Measurements from ENCODE around the gene ATP8B2.
A peak's percentile ranks its signal among the peaks of the same experiment; 100 is the strongest.
"Not testable (repeated sequence)": the region's sequence is repeated elsewhere in the genome, so short reads cannot be mapped to it uniquely, and the experiment has no call there.

The ATP8B2 gene, protein sequence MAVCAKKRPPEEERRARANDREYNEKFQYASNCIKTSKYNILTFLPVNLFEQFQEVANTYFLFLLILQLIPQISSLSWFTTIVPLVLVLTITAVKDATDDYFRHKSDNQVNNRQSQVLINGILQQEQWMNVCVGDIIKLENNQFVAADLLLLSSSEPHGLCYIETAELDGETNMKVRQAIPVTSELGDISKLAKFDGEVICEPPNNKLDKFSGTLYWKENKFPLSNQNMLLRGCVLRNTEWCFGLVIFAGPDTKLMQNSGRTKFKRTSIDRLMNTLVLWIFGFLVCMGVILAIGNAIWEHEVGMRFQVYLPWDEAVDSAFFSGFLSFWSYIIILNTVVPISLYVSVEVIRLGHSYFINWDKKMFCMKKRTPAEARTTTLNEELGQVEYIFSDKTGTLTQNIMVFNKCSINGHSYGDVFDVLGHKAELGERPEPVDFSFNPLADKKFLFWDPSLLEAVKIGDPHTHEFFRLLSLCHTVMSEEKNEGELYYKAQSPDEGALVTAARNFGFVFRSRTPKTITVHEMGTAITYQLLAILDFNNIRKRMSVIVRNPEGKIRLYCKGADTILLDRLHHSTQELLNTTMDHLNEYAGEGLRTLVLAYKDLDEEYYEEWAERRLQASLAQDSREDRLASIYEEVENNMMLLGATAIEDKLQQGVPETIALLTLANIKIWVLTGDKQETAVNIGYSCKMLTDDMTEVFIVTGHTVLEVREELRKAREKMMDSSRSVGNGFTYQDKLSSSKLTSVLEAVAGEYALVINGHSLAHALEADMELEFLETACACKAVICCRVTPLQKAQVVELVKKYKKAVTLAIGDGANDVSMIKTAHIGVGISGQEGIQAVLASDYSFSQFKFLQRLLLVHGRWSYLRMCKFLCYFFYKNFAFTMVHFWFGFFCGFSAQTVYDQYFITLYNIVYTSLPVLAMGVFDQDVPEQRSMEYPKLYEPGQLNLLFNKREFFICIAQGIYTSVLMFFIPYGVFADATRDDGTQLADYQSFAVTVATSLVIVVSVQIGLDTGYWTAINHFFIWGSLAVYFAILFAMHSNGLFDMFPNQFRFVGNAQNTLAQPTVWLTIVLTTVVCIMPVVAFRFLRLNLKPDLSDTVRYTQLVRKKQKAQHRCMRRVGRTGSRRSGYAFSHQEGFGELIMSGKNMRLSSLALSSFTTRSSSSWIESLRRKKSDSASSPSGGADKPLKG

DNA sequence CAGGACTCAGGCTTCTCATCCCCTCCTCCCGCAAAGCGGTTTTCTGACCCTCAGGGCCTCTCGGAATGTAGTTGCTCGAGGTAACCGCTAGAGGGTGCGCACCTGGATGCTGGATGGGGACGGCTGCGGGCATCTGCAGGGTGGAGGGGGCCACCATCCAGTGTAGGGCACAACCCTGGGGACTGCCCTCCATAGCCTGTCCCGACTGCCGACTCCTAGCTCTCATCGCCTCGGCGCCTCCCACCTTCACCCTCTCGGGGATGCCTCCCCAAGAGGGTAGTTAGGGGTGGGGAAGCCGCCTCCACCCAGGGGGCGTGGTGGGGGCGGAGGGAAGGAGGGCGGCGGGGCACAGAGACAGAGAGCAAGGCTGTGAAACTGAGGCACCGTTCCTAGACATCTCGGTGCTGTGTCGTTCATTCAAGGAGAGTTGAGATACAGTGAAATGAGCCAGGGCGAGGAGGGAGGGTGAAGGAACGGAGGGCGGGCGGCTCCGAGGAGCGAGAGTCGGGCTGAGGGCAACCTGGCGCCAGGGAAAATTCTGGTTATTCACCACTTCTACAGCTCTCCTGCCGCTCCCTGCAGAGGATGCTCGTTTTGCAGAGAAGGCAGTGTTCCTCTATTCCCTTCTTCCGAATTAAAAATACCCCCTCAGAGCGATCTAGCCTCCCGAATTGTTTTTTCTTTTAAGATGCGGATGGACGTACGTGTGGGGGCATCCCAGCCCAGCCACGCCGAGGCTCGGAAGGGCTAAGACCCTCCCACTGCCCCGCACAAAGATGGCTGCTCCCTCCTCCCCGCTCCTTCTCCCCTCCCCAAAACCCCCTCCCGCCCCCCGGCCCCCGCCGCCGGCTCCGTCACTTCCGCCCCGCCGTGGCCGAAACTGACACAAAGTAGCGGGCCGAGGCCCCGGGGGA lies at the start of gene ATP8B2:
ATP8B2 (plus strand) TSS at position 857 of the 914 bp plus-strand sequence. CDS start 2,617 bp downstream, outside the sequence.
- DNase-seq (ENCODE audit: low read depth): peak; percentile 74

DNA sequence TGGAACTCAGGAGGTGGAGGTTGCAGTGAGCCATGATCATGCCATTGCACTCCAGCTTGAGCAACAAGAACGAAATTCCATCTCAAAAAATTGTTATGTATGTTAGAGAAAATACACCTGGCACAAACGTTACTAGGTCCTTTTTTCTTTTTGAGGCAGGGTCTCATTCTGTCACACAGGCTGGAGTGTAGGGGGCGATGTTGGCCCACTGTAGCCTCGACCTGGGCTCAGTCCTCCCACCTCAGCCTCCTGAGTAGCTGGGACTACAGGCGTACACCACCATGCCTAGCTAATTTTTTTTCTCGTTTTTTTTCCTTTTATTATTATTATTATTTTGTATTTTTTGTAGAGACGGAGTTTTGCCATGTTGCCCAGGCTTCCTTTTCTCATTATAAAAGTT lies 48.5 kb upstream of the ATP8B2 start:
- DNase-seq (ENCODE audit: low read depth): no peak

DNA sequence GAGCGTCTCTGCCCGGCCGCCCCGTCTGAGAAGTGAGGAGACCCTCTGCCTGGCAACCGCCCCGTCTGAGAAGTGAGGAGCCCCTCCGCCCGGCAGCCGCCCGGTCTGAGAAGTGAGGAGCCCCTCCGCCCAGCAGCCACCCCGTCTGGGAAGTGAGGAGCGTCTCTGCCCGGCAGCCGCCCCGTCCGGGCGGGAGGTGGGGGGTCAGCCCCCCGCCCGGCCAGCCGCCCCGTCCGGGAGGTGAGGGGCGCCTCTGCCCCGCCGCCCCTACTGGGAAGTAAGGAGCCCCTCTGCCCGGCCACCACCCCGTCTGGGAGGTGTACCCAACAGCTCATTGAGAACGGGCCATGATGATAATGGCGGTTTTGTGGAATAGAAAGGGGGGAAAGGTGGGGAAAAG lies 37.7 kb upstream of the ATP8B2 start:
- DNase-seq (ENCODE audit: low read depth): not testable (repeated sequence)

DNA sequence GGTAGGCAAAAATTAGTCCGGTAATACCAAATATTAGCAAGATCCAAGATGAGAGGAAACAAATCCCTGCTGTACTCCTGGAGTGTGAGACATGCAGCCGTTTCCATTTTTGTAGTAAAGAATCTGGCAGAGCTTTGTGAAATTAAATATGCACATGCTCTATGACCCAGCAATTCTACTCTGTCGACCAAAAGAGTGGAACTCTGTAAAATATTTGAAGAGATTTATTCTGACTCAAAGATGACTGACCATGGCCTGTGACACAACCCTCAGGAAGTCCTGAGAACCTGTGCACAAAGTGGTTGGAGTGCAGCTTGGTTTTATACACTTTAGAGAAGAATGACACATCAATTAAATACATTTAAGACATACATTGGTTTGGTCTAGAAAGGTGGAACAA lies 36.7 kb upstream of the ATP8B2 start:
- DNase-seq (ENCODE audit: low read depth): no peak

DNA sequence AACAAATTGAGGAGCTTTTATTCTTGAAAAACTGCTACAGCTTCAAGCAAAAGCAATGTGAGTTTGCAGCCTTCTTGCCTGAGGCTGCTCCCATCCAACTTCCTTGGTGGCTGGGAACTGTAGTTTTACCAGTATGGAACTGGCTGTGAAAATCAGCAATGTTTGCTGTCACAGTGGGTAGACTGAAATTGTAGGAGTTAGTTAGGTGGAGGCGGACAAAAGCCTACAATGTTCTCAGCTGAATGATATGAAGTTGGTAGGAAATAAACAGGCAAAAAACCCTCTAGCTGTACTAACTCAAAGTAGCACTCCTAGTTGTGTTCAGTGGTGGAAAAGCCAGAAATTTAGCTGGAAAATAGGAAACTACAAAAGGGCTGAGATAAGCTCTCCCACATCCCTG lies 34.4 kb upstream of the ATP8B2 start:
- no peak for DNase-seq (ENCODE audit: low read depth)

DNA sequence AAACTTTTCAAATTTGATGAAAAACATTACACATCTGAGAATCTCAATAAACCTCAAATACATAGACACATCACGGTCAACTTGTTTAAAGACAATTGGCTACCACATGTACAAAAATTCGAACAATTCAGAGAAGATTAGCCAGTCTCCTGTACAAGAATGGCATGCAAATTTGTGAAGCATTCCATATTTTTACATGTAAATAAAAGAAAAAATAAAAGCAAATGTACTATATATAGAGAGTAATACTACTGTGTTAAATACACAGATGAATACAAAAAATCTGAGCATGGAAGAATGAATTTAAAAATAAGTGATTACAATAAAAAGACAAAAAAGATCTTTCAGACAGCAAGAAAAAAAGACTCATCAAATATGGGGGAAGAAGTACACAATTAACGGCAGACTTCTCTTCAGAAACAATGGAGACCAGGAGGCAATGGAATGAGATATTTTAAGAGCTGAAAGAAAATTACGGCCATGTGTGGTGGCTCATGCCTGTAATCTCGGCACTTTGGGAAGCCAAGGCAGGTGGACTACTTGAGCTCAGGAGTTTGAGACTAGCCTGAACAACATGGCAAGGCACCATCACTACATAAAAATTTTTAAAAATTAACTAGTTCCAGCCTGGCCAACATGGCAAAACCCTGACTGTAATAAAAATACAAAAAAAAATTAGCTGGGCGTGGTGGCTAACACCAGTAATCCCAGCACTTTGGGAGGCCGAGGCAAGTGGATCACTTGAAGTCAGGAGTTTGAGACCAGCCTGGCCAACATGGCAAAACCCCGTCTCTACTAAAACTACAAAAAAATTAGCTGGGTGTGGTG lies 29.7 kb upstream of the ATP8B2 start:
- no peak for DNase-seq (ENCODE audit: low read depth)

DNA sequence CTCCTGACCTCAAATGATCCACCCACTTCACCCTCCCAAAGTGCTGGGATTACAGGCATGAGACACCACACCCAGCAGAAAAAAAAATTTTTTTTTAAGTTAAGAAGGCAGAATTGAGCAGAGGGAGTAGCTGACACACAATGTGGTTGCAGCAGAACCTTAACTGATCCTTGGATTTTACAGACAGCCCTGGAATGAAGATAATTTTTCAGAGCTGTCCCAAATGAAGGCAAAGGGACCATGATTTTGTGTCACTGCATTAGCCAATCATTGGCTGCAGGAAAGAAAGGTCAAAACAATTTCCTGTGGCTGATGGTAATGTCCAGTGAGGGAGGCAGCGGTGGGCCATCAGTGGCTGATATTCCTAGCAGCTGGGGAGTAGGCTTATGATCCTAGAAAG lies 23.7 kb upstream of the ATP8B2 start:
- no peak for DNase-seq (ENCODE audit: low read depth)

DNA sequence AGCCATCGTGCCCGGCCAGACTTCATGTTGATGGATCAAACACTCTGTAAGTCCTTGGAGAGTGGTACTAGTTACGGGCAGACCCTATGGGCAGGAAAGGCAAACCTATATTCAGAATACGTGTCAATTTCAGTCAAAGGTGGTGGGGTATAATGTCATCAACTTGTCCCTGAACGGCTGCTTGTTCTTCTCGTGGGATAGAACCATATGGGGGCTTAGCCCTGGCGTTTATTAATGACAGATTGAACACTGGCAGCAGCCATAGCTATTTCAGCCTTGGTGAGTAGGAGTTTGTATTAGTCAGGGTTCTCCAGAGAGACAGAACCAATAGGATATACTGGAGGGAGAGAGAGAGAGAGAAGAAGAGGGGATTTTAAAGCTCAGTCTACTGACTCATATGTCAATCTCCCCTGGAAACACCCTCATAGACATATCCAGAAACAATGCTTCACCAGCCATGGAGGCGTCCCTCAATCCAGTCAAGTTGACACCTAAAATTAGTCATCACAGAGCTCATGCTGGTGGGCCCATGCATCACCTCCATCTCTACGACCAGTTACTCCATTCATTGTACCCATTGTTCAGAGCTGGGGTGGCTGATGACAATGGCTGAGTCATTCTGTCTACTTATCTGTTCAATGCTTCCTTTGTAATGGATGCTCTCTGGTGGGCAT lies 20.5 kb upstream of the ATP8B2 start:
- DNase-seq (ENCODE audit: low read depth): no peak

DNA sequence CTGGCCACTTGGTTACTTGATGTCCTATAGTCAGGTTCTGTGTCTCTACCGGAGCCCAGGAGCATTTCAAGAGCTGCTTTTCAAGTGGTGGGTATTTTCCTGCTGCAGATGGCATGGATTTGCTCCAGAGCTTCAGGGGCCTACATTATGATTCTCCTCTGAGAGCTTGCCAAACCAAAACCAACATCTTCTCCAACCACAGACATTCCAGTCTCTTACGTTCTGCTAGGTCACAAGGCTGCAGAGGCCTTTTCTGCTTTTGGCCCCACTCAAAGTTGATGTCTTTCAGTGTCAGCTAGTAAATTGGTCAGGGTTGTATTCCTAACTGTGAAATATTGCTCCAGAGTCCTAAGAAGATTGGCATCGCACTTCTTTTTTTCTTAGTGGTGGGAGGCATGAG lies 19.2 kb upstream of the ATP8B2 start:
- no peak for DNase-seq (ENCODE audit: low read depth)

DNA sequence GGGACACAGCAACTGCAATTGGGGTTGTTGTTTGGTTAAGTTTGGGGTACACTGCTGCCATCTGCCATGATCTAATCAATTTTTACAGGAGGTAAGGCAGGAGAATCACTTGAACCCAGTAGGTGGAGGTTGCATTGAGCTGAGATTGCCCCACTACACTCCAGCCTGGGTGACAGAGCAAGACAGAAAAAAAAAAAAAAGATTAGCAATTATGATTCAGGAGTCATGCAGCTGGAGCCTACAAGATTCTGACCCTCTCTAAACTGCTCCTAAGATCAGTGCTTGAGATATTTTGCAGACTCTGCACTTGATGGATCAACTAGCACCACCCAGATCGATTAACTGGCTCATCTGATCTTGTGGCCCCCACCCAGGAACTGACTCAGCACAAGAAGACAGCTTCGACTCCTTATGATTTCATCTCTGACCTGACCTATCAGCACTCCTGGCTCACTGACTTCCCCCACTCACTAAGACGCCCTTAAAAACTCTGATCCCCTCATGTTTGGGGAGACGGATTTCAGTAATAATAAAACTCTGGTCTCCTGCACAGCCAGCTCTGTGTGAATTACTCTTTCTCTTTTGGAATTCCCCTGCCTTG lies 17.6 kb upstream of the ATP8B2 start:
- DNase-seq (ENCODE audit: low read depth): not testable (repeated sequence)

DNA sequence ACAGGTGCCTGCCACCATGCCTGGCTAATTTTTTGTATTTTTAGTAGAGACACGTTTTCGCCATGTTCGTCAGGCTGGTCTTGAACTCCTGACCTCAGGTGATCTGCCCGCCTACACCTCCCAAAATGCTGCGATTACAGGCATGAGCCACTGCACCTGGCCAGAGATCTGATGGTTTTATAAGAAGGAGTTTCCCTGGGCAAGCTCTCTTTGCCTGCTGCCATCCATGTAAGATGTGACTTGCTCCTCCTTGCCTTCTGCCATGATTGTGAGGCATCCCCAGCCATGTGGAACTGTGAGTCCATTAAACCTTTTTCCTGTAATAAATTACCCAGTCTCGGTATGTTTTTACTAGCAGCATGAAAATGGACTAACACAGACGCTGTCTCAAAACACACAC lies 16.2 kb upstream of the ATP8B2 start:
- DNase-seq (ENCODE audit: low read depth): not testable (repeated sequence)

DNA sequence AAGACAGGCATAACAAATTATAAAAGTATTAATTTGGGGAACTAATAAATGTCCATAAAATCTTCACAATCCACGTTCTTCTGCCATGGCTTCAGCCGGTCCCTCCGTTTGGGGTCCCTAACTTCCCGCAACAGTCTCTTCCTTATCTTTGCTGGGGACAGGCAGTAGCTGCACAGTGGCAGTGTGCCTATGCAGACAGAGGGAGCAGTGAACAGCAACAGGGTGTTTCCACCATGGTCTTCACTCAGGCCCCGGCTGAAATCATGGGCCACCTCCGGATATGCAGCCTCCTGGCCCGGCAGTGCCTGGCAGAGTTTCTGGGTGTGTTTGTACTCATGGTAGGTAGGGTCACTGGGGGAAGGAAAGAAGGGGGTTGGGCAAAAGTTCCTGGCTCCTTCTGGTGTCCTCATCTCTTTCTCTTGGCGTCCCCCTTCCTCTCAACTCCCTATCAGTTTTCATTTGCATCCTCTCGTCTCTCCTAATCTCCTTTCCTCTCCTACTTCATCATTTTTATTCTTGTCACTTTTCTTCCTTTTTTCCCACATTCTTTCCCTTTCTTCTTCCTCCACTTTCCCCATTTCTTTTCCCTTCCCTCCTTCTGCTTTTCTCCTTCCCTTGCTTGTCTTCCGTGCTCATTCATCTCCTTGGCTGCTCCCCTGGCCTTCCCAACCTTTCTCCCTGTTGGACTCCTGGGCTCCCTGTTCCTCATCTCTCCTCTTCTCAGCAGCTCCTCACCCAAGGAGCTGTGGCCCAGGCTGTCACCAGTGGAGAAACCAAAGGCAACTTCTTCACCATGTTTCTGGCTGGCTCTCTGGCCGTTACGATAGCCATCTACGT lies 12.9 kb upstream of the ATP8B2 start:
- not testable (repeated sequence) for DNase-seq (ENCODE audit: low read depth)

DNA sequence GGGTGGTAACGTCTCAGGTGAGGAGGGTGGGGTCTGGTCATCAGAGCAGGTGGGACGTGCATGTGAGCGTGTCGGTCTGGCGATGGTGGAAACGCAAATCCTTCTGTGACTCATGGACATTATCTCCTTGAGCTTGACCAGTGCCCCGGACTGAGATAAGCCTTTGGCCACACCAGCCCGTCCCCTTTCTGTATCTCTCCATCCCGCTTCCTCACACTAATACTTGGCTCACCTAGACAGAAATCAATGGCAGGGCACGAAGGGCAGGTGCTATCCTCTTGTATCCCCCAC lies 12.3 kb upstream of the ATP8B2 start:
- DNase-seq (ENCODE audit: low read depth): no peak

DNA sequence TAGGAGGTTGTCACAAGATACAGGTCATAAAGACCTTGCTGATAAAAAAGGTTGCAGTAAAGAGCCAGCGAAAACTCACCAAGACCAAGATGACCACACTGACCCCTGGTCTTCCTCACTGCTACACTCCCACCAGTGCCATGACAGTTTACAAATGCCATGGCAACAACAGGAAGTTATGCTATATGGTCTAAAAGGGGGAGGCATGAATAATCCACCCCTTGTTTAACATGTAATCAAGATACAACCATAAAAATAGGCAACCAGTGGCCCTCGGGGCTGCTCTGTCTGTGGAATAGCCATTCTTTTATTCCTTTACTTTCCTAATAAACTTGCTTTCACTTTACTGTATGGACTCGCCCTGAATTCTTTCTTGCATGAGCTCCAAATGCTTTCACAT lies 11.1 kb upstream of the ATP8B2 start:
- DNase-seq (ENCODE audit: low read depth): not testable (repeated sequence)

DNA sequence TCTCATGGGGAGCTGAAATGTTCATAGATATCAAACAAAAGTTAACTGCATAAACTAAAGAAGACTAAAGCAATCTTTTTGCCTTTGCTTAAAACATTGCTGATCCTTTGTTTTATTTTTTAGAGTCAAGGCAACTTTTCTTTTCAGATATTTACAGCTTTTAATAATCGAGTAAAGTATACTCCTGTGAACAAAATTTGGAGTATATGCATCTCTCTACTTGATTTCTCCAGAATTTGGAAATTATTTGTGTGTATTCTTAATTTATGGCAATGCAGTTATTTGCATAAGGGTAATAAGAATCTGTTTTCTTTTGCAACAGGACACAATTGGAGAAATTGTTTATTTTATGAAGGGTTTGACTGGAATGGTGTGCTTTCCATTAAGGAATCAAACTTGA lies 8.6 kb upstream of the ATP8B2 start:
- no peak for DNase-seq (ENCODE audit: low read depth)

DNA sequence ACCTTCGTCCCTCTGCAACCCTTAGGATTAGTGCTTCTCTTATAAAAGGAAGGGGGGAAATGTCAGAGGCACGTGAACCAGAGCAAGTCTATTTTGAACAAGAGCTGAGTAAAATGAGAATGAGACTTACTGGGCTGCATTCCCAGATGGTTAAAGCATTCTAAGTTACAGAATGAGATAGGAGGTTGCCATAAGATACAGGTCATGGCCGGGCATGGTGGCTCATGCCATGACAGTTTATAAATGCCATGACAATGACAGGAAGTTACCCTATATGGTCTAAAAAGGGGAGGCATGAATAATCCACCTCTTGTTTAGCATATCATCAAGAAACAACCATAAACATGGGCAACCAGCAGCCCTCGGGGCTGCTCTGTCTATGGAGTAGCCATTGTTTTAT lies 6.9 kb upstream of the ATP8B2 start:
- DNase-seq (ENCODE audit: low read depth): no peak

DNA sequence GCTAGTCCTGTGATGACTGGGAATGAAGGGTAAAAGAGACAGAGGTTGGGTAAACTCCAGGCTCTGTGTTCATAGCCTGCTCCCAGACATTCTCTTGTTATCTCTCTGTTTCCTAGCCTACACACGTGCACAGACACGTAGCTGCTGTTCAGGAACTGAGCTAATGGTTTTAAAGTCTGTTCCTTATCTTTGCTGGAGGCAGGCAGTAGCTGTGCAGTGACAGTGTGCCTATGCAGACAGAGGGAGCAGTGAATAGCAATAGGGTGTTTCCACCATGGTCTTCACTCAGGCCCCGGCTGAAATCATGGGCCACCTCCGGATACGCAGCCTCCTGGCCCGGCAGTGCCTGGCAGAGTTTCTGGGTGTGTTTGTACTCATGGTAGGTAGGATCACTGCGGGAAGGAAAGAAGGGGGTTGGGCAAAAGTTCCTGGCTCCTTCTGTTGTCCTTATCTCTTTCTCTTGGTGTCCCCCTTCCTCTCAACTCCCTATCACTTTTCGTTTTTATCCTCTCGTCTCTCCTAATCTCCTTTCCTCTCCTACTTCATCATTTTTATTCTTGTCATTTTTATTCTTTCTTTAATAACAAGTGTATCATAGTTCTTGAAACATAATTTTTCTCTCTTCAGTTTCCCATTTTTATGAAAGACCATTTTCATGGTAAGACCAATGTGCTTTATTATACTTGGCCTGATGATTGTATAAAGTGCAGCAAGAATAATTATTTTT lies 4.3 kb upstream of the ATP8B2 start, which contains the start of gene AQP10:
AQP10 (plus strand) TSS at position 212 of the 727 bp plus-strand sequence; CDS start at position 275, 63 bp downstream.
- DNase-seq (ENCODE audit: low read depth): no peak

DNA sequence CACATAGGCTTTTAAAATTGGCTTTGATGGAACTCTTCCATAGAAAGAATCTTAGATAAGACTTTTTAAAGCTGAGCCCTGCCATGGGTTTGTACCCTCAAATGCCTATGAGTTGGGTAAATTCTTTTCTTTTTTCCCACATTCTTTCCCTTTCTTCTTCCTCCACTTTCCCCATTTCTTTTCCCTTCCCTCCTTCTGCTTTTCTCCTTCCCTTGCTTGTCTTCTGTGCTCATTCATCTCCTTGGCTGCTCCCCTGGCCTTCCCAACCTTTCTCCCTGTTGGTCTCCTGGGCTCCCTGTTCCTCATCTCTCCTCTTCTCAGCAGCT lies 3.8 kb upstream of the ATP8B2 start:
- not testable (repeated sequence) for DNase-seq (ENCODE audit: low read depth)

All from stimulated activated CD4-positive, alpha-beta T cell treated with anti-CD3 and anti-CD28 coated beads, Interleukin-2, amount 100 ng/mL, for 4 hours (primary cell).